SK-N-SH (cell line): ENCODE measurements around the gene MLLT3.

Experiments used
- CHD2 ChIP-seq: fragments of 150-350 bp; IDR thresholded peaks from 2 replicates; pipeline ENCODE4 v1.6.1; 2018; ENCODE audit warnings: low read length; ENCODE audit not compliant: partially characterized antibody
- CTCF ChIP-seq: fragments of 200-600 bp; sonication (generic); IDR thresholded peaks from 2 replicates; pipeline ENCODE4 v1.6.1; 2017; ENCODE audit warnings: antibody characterized with exemption, mild to moderate bottlenecking, moderate library complexity
- EP300 ChIP-seq, 2 experiments: IDR thresholded peaks; 2 replicates each; pipeline versions ENCODE4 v1.4.0 to v1.6.1; 2012; ENCODE audit warnings: borderline replicate concordance in 1 of 2, low read depth in 1 of 2, low read length in 1 of 2
- NRF1 ChIP-seq: IDR thresholded peaks from 2 replicates; pipeline ENCODE4 v1.6.1; 2012; ENCODE audit warnings: low read depth, mild to moderate bottlenecking, low read length

- TF ChIP-seq CTCF = no peak
- no peak for TF ChIP-seq EP300 (IDR thresholded peaks at IDR 0.05; ENCODE audit: borderline replicate concordance in 1 of 2, low read depth in 1 of 2, low read length in 1 of 2)
- TF ChIP-seq CHD2 = no peak
- no peak for TF ChIP-seq NRF1
Measured at GRCh38 chr9:20636888-20637440, 14.7 kb upstream of the MLLT3 start.
